Spleen (tissue), 11 donors: ENCODE measurements around the gene PPBP. TPM values are rescaled to one million over a fixed set of nuclear protein-coding genes. Genes with fewer than 3 reads are reported as not detected.

Experiments used
- DNase-seq: peaks from one replicate; pipeline ENCODE4 v3.0.0-alpha.2; 2020
- H3K27ac ChIP-seq, 8 donors: fragments of 200-600 bp; sonication (generic) in 7 of 8; 1 replicate in 4 of 8; 2 replicates in 4 of 8; pipeline versions ENCODE4 v1.5.0 to v1.8.0; 2016 to 2021; ENCODE audit warnings: inconsistent platforms in 4 of 8, mild to moderate bottlenecking in 4 of 8, moderate library complexity in 1 of 8
- H3K27me3 ChIP-seq, 7 donors: fragments of 200-600 bp; sonication (generic) in 6 of 7; replicated peaks in 1 of 7; 1 replicate in 4 of 7; 2 replicates in 3 of 7; pipeline versions ENCODE4 v1.5.0 to v1.8.0; 2016 to 2021; ENCODE audit warnings: inconsistent platforms in 3 of 7, mild to moderate bottlenecking in 1 of 7
- H3K36me3 ChIP-seq, 6 donors: fragments of 200-600 bp; sonication (generic) in 5 of 6; 1 replicate in 4 of 6; 2 replicates in 2 of 6; pipeline versions ENCODE4 v1.5.0 to v1.8.0; 2016 to 2021; ENCODE audit warnings: inconsistent platforms in 2 of 6
- H3K4me1 ChIP-seq, 6 donors: fragments of 200-600 bp; sonication (generic) in 5 of 6; 1 replicate in 3 of 6; 2 replicates in 3 of 6; pipeline versions ENCODE4 v1.5.0 to v1.8.0; 2016 to 2021; ENCODE audit warnings: inconsistent platforms in 3 of 6
- H3K4me3 ChIP-seq, 8 donors: fragments of 200-600 bp; sonication (generic) in 7 of 8; 1 replicate in 4 of 8; 2 replicates in 4 of 8; pipeline versions ENCODE4 v1.5.0 to v1.8.0; 2016 to 2021; ENCODE audit warnings: inconsistent platforms in 4 of 8, mild to moderate bottlenecking in 4 of 8, moderate library complexity in 2 of 8
- H3K9me3 ChIP-seq, 8 donors: fragments of 200-600 bp; sonication (generic) in 7 of 8; 1 replicate in 4 of 8; 2 replicates in 4 of 8; pipeline versions ENCODE4 v1.5.0 to v1.8.0; 2016 to 2021; ENCODE audit warnings: inconsistent platforms in 4 of 8
- POLR2A ChIP-seq, 3 donors: fragments of 450-650 bp; IDR thresholded peaks; one replicate each; pipeline ENCODE4 v1.5.1; 2017; ENCODE audit warnings: antibody characterized with exemption in 3 of 3, mild to moderate bottlenecking in 1 of 3
- POLR2AphosphoS5 ChIP-seq, 3 donors: sonication (generic); formaldehyde crosslinking; IDR thresholded peaks; one replicate each; pipeline ENCODE4 v1.5.1; 2017; ENCODE audit warnings: antibody characterized with exemption in 3 of 3
- WGBS, 5 donors: extraction: QIAGEN DNeasy Blood & Tissue Kit in 3 of 5; methylation state at CpG; one replicate each; pipeline versions ENCODE4 v1.1.5 to v1.1.7; 2013 to 2018; 5-methylcytosine and 5-hydroxymethylcytosine counted together
- intact Hi-C: fragments of 100-400 bp; cut with DNase I; formaldehyde crosslinking; loops from one replicate; pipeline ENCODE4 v1.15.0; 2023; ENCODE audit warnings: low total_unique reads
- polyA plus RNA-seq, 3 donors: library from polyadenylated mRNA; stranded (reverse); fragments of 200-250 nt; gene quantifications; one replicate each; pipeline ENCODE4 v1.2.1, GENCODE V29; 2013
- total RNA-seq, 7 donors: library from RNA; depleted of rRNA in 3 of 7; stranded (reverse); fragments of >200 nt in 3 of 7; fragmentation: NEBNext Ultra II Directional in 4 of 7; extraction: Animal tissue kit (Norgen Biotek cat#: 25700) in 4 of 7; gene quantifications; one replicate each; pipeline versions ENCODE4 v1.1.0 to v1.2.1, GENCODE V29; 2016 to 2021
- TF ChIP-seq, protein P1 (sequence below), 11 experiments: fragments of 200-600 bp in 7 of 11; fragments of 450-650 bp in 4 of 11; sonication (generic) in 4 of 11; IDR thresholded peaks in 8 of 11; conservative IDR thresholded peaks in 3 of 11; 1 replicate in 7 of 11; 2 replicates in 4 of 11; pipeline versions ENCODE4 v1.4.0 to v1.8.0; 2016 to 2021; ENCODE audit warnings: antibody characterized with exemption in 11 of 11, inconsistent platforms in 4 of 11, mild to moderate bottlenecking in 1 of 11
- donor health status: healthy with polysubstance abuse.
- donor health status: DM: no; HTN: no; CAD: no; lungs with moderate emphysema.
- donor health status: DM: no; HTN: no; CAD: no.
- donor health status: Bipolar disorder and iron deficiency.
- donor health status: healthy.
- donor health status: DM: no; HTN: no; CAD: no.
- donor health status: DM: yes; HTN: yes; CAD: no.

The PPBP gene
- total and polyA plus RNA-seq, 10 donors = 12.9 to 232 (median 102) TPM

GRCh38 chr4:74016068-74016467, 28.1 kb upstream of the PPBP start:
- H3K4me3 ChIP-seq = no peak overlapping the region
- H3K4me1 ChIP-seq = peaks cover 0 to 7% (median 0%) of the 10 kb centered on the region in 6 donors
- no peak for DNase-seq
- 19 to 35% (median 28%) methylated on average over 1 of the region's 1 CpG for WGBS, 5 donors
- no peaks in the 10 kb centered on the region for H3K36me3 ChIP-seq
- H3K27ac ChIP-seq = no peak overlapping the region
- no peaks in the 10 kb centered on the region for H3K27me3 ChIP-seq
- no peaks in the 10 kb centered on the region for H3K9me3 ChIP-seq
- TF ChIP-seq, protein P1, sequence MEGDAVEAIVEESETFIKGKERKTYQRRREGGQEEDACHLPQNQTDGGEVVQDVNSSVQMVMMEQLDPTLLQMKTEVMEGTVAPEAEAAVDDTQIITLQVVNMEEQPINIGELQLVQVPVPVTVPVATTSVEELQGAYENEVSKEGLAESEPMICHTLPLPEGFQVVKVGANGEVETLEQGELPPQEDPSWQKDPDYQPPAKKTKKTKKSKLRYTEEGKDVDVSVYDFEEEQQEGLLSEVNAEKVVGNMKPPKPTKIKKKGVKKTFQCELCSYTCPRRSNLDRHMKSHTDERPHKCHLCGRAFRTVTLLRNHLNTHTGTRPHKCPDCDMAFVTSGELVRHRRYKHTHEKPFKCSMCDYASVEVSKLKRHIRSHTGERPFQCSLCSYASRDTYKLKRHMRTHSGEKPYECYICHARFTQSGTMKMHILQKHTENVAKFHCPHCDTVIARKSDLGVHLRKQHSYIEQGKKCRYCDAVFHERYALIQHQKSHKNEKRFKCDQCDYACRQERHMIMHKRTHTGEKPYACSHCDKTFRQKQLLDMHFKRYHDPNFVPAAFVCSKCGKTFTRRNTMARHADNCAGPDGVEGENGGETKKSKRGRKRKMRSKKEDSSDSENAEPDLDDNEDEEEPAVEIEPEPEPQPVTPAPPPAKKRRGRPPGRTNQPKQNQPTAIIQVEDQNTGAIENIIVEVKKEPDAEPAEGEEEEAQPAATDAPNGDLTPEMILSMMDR (IDR thresholded peaks at IDR 0.05 in 8 of 11, conservative IDR thresholded peaks at IDR 0.05 in 3 of 11) = no peak
- TF ChIP-seq POLR2AphosphoS5 (IDR thresholded peaks at IDR 0.05) = no peak
- no peak for TF ChIP-seq POLR2A (IDR thresholded peaks at IDR 0.05)
- intact Hi-C loops = no loop called here

DNA sequence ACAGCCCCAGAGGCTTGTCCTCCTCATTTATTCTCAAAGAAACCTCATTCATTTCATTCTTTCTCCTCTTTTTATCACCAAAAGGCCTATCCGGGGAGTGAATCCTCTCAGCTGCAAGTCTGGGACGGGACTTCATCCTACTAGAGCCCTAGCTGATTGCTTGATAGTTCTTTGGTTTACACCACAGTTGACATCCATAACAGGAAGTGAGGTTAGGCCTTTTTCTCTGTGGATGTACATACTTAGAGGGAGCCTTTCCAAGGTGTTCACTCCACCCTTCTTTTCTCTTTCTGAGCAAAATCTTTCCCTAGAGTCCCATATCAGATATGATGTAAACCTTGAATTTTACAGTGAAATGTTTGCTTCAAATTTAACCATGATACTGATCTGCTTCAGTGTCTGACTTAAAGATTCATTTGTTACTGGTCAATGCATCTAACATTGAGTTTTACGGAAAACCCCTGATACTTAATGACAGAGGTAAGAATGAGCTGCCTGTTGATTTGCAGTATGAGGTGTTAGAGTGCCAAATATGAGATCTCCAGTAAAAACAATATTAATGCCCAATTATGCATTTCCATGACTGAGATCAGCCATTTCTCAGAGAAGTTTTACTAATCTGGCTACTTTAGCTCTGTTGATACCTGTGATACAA, 27.3 kb upstream of the PPBP start:
- Histone ChIP-seq H3K27me3 (no peaks in the 10 kb centered on the region), H3K36me3 (no peaks in the 10 kb centered on the region), H3K27ac (no peak overlapping the region), H3K4me1 (peaks cover 0 to 7% (median 0%) of the 10 kb centered on the region in 6 donors), H3K4me3 (no peak overlapping the region), H3K9me3 (no peaks in the 10 kb centered on the region)
- DNase-seq = no peak
- intact Hi-C loops = no loop called here
- TF ChIP-seq POLR2A (IDR thresholded peaks at IDR 0.05) (no peak), POLR2AphosphoS5 (IDR thresholded peaks at IDR 0.05) (no peak)
- TF ChIP-seq, protein P1 (IDR thresholded peaks at IDR 0.05 in 8 of 11, conservative IDR thresholded peaks at IDR 0.05 in 3 of 11) = no peak
- 80 to 89% (median 87%) methylated on average over 3 of the region's 3 CpGs for WGBS, 5 donors

DNA sequence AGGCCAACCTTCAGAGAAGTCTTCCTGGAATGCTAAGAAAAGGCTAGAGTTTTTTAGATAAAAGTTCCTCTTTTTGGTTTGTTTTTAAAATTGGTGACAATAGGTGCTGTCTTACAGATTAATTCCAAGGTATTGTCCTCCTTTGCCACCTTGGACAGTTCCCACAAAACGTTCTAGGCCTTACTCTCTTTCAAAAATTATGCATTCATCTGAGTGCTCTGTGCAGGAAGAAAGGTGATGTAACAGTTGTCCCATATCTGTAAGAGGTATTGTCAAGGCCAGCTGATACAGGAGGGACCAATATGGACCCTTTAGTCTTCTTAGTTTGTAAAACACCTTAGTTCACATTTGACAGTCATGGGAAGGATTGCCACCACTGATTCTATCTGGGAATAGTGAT, 26.3 kb upstream of the PPBP start:
- 12 to 31% (median 21%) methylated on average over 1 of the region's 1 CpG for WGBS, 5 donors
- Histone ChIP-seq H3K27ac (no peak overlapping the region), H3K9me3 (no peaks in the 10 kb centered on the region), H3K4me3 (no peak overlapping the region), H3K36me3 (no peaks in the 10 kb centered on the region), H3K4me1 (peaks cover 0 to 7% (median 0%) of the 10 kb centered on the region in 6 donors), H3K27me3 (no peaks in the 10 kb centered on the region)
- no peak for DNase-seq
- intact Hi-C loops = no loop called here
- TF ChIP-seq, protein P1 (IDR thresholded peaks at IDR 0.05 in 8 of 11, conservative IDR thresholded peaks at IDR 0.05 in 3 of 11) = no peak
- TF ChIP-seq POLR2AphosphoS5 (IDR thresholded peaks at IDR 0.05) (no peak), POLR2A (IDR thresholded peaks at IDR 0.05) (no peak)

- intact Hi-C loops = no loop called here
- TF ChIP-seq POLR2AphosphoS5 (IDR thresholded peaks at IDR 0.05) (no peak), POLR2A (IDR thresholded peaks at IDR 0.05) (no peak)
- TF ChIP-seq, protein P1 (IDR thresholded peaks at IDR 0.05 in 8 of 11, conservative IDR thresholded peaks at IDR 0.05 in 3 of 11) = no peak
- no peak for DNase-seq
- Histone ChIP-seq H3K27ac (no peak overlapping the region), H3K36me3 (no peaks in the 10 kb centered on the region), H3K27me3 (no peaks in the 10 kb centered on the region), H3K4me1 (peaks cover 0 to under 1% (median 0%) of the 10 kb centered on the region in 6 donors), H3K4me3 (no peak overlapping the region), H3K9me3 (no peaks in the 10 kb centered on the region)
- WGBS, 5 donors = 62 to 94% (median 73%) methylated on average over 2 of the region's 2 CpGs
Measured at GRCh38 chr4:74013264-74013663, 25.3 kb upstream of the PPBP start.
